Common myeloid progenitor, CD34-positive (primary cell): ENCODE results near the gene ADAM12.

Experiments used
- CTCF ChIA-PET: fragments of 350-600 bp; sonication (Branson Sonifier 250); formaldehyde crosslinking; loops from one replicate; lab custom pipeline; 2021; ENCODE audit warnings: antibody characterized with exemption; lab: Charles Lee
- POLR2A ChIA-PET: fragments of 350-600 bp; sonication (Branson Sonifier 250); formaldehyde crosslinking; loops from one replicate; lab custom pipeline; 2021; ENCODE audit warnings: antibody characterized with exemption; lab: Charles Lee
- DNase-seq, 3 donors: peaks; one replicate each; pipeline versions ENCODE4 v3.0.0 to v3.0.0-alpha.2; 2013
- H3K27ac ChIP-seq, 2 experiments: 1 replicate in 1 of 2; 2 replicates in 1 of 2; pipeline ENCODE4 v1.7.0; 2013; ENCODE audit warnings: inconsistent platforms in 2 of 2, low read length in 2 of 2, mild to moderate bottlenecking in 2 of 2, low read depth in 1 of 2, moderate library complexity in 1 of 2; ENCODE audit not compliant: severe bottlenecking in 2 of 2, insufficient read depth in 1 of 2, poor library complexity in 1 of 2
- H3K27me3 ChIP-seq, 5 experiments: replicated peaks in 2 of 5; 1 replicate in 3 of 5; 2 replicates in 2 of 5; pipeline versions ENCODE4 v1.6.1 to v1.7.0; 2013; ENCODE audit warnings: low read length in 4 of 5, mild to moderate bottlenecking in 2 of 5, moderate library complexity in 2 of 5, inconsistent platforms in 1 of 5; ENCODE audit not compliant: insufficient read depth in 5 of 5, control insufficient read depth in 4 of 5
- H3K36me3 ChIP-seq, 4 experiments: 1 replicate in 2 of 4; 2 replicates in 2 of 4; pipeline versions ENCODE4 v1.6.1 to v1.7.0; 2013; ENCODE audit warnings: low read length in 3 of 4, control low read depth in 1 of 4, mild to moderate bottlenecking in 1 of 4; ENCODE audit not compliant: control insufficient read depth in 4 of 4, insufficient read depth in 4 of 4
- H3K4me1 ChIP-seq, 4 experiments: 1 replicate in 3 of 4; 2 replicates in 1 of 4; pipeline versions ENCODE4 v1.6.1 to v1.7.1; 2013; ENCODE audit warnings: low read length in 3 of 4, mild to moderate bottlenecking in 3 of 4, control low read depth in 1 of 4, inconsistent platforms in 1 of 4, moderate library complexity in 1 of 4; ENCODE audit not compliant: control insufficient read depth in 4 of 4, insufficient read depth in 4 of 4; ENCODE audit errors: control extremely low read depth in 1 of 4
- H3K4me3 ChIP-seq, 7 experiments: 1 replicate in 4 of 7; 2 replicates in 3 of 7; pipeline versions ENCODE4 v1.5.1 to v1.7.0; 2013; ENCODE audit warnings: mild to moderate bottlenecking in 7 of 7, low read length in 6 of 7, moderate library complexity in 6 of 7, inconsistent platforms in 2 of 7, low read depth in 2 of 7, control low read depth in 1 of 7; ENCODE audit not compliant: insufficient read depth in 4 of 7, control insufficient read depth in 1 of 7; ENCODE audit errors: extremely low read depth in 1 of 7
- H3K9me3 ChIP-seq, 5 experiments: 1 replicate in 4 of 5; 2 replicates in 1 of 5; pipeline versions ENCODE4 v1.6.1 to v1.7.1; 2013; ENCODE audit warnings: low read length in 4 of 5, mild to moderate bottlenecking in 2 of 5, inconsistent platforms in 1 of 5, low read depth in 1 of 5, moderate library complexity in 1 of 5; ENCODE audit not compliant: control insufficient read depth in 4 of 5, insufficient read depth in 2 of 5; ENCODE audit errors: control extremely low read depth in 1 of 5
- WGBS: methylation state at CpG from one replicate; pipeline ENCODE4 v1.1.5; 2013; ENCODE audit not compliant: insufficient coverage; 5-methylcytosine and 5-hydroxymethylcytosine counted together

The ADAM12 gene

GRCh38 chr10:126083009-126083408, 305.3 kb downstream of the ADAM12 start:
- WGBS: 96% methylated on average over 9 of the region's 9 CpGs
- POLR2A ChIA-PET: no interaction called here

GRCh38 chr10:126081841-126082466, 306.3 kb downstream of the ADAM12 start:
- no peak for DNase-seq
- Histone ChIP-seq H3K9me3 (no peaks in the 10 kb centered on the region), H3K36me3 (no peaks in the 10 kb centered on the region), H3K4me3 (no peak overlapping the region), H3K27me3 (peaks cover 0 to 3% (median 0%) of the 10 kb centered on the region in 5 experiments), H3K4me1 (no peaks in the 10 kb centered on the region), H3K27ac (no peak overlapping the region)
- POLR2A ChIA-PET: no interaction called here
- WGBS: 95% methylated on average over 10 of the region's 14 CpGs
- CTCF ChIA-PET: interaction anchor here (0.9 to 1.7 kb wide), 2 partner anchors 42 to 100 kb away, joined by 3 to 4 read pairs; no protein-coding TSS in a partner anchor

More at GRCh38 chr10:126083009-126083408, 305.3 kb downstream of the ADAM12 start:
- no peak overlapping the region for H3K4me3 ChIP-seq
- H3K36me3 ChIP-seq: no peaks in the 10 kb centered on the region
- CTCF ChIA-PET: interaction anchor here (1.7 kb wide), 1 partner anchor 101 kb away, joined by 4 read pairs; no protein-coding TSS in a partner anchor
- peaks cover 0 to 2% (median 0%) of the 10 kb centered on the region in 4 experiments for H3K4me1 ChIP-seq
- H3K27me3 ChIP-seq: peaks cover 0 to 3% (median 0%) of the 10 kb centered on the region in 5 experiments
- H3K27ac ChIP-seq: no peak overlapping the region
- no peaks in the 10 kb centered on the region for H3K9me3 ChIP-seq
- no peak for DNase-seq

GRCh38 chr10:126080879-126081411, 307.3 kb downstream of the ADAM12 start:
- Histone ChIP-seq H3K36me3 (no peaks in the 10 kb centered on the region), H3K27ac (no peak overlapping the region), H3K9me3 (no peaks in the 10 kb centered on the region), H3K4me1 (no peaks in the 10 kb centered on the region), H3K27me3 (peaks cover 0 to 3% (median 0%) of the 10 kb centered on the region in 5 experiments), H3K4me3 (no peak overlapping the region)
- no peak for DNase-seq
- ChIA-PET CTCF (interaction anchor here (0.8 kb wide), 1 partner anchor 11 kb away, joined by 3 read pairs; no protein-coding TSS in a partner anchor), POLR2A (interaction anchor here (0.6 kb wide), 1 partner anchor 15 kb away, joined by 4 read pairs; no protein-coding TSS in a partner anchor)
- 73% methylated on average over 10 of the region's 12 CpGs for WGBS

- Histone ChIP-seq H3K27me3 (peaks cover 0 to 3% (median 0%) of the 10 kb centered on the region in 5 experiments), H3K36me3 (no peaks in the 10 kb centered on the region), H3K4me3 (no peak overlapping the region), H3K9me3 (no peaks in the 10 kb centered on the region), H3K4me1 (no peaks in the 10 kb centered on the region), H3K27ac (no peak overlapping the region)
- DNase-seq: no peak
- CTCF ChIA-PET: interaction anchor here (0.8 kb wide), 1 partner anchor 11 kb away, joined by 3 read pairs; no protein-coding TSS in a partner anchor
- POLR2A ChIA-PET: no interaction called here
- WGBS: 97% methylated on average over 6 of the region's 7 CpGs
Observed at GRCh38 chr10:126080291-126080825, 307.9 kb downstream of the ADAM12 start.

GRCh38 chr10:126075009-126075408, 313.3 kb downstream of the ADAM12 start:
- H3K27ac ChIP-seq: no peak overlapping the region
- H3K4me3 ChIP-seq: no peak overlapping the region
- CTCF ChIA-PET: no interaction called here
- peaks cover 0 to 8% (median 0%) of the 10 kb centered on the region in 5 experiments for H3K27me3 ChIP-seq
- H3K36me3 ChIP-seq: no peaks in the 10 kb centered on the region
- 95% methylated on average over 3 of the region's 6 CpGs for WGBS
- no peak for DNase-seq
- no peaks in the 10 kb centered on the region for H3K4me1 ChIP-seq
- H3K9me3 ChIP-seq: no peaks in the 10 kb centered on the region
- POLR2A ChIA-PET: no interaction called here

GRCh38 chr10:126074291-126074690, 314.0 kb downstream of the ADAM12 start:
- Histone ChIP-seq H3K4me1 (no peaks in the 10 kb centered on the region), H3K27ac (no peak overlapping the region), H3K9me3 (no peaks in the 10 kb centered on the region), H3K36me3 (no peaks in the 10 kb centered on the region), H3K4me3 (no peak overlapping the region), H3K27me3 (peaks cover 0 to 8% (median 0%) of the 10 kb centered on the region in 5 experiments)
- DNase-seq: no peak
- no CpG with 5 or more reads among the region's 3 CpGs for WGBS
- ChIA-PET POLR2A (no interaction called here), CTCF (no interaction called here)

GRCh38 chr10:126073606-126074005, 314.7 kb downstream of the ADAM12 start:
- Histone ChIP-seq H3K4me3 (no peak overlapping the region), H3K9me3 (no peaks in the 10 kb centered on the region), H3K36me3 (no peaks in the 10 kb centered on the region), H3K27me3 (peaks cover 0 to 8% (median 0%) of the 10 kb centered on the region in 5 experiments), H3K27ac (no peak overlapping the region), H3K4me1 (no peaks in the 10 kb centered on the region)
- ChIA-PET POLR2A (no interaction called here), CTCF (no interaction called here)
- DNase-seq: no peak
- WGBS: no CpG with 5 or more reads among the region's 1 CpG
